HG03045 (cell line): ENCODE data around the gene SLC36A4.
"Not testable (repeated sequence)": the region's sequence is repeated elsewhere in the genome, so short reads cannot be mapped to it uniquely, and the experiment has no call there.

Experiments
- ATAC-seq: cut with Tn5 transposase; IDR thresholded peaks from one replicate; pipeline ENCODE4 v1.9.1; 2021; ENCODE audit warnings: mild to moderate bottlenecking, moderate library complexity; ENCODE audit not compliant: unreplicated experiment

SLC36A4 gene

GRCh38 chr11:93194673-93195291 is 3.0 kb downstream of the SLC36A4 start:
- no peak for ATAC-seq

- no peak for ATAC-seq
Measured at GRCh38 chr11:93193731-93194130, 4.1 kb downstream of the SLC36A4 start.

- no peak for ATAC-seq
Measured at GRCh38 chr11:93192163-93192562, 5.6 kb downstream of the SLC36A4 start.

- no peak for ATAC-seq
Measured at GRCh38 chr11:93189462-93189861, 8.3 kb downstream of the SLC36A4 start.

- no peak for ATAC-seq
Measured at GRCh38 chr11:93188726-93189125, 9.1 kb downstream of the SLC36A4 start.

GRCh38 chr11:93187290-93187689 is 10.5 kb downstream of the SLC36A4 start:
- no peak for ATAC-seq

- not testable (repeated sequence) for ATAC-seq
Measured at GRCh38 chr11:93177891-93178290, 19.9 kb downstream of the SLC36A4 start.

GRCh38 chr11:93169950-93170561 is 27.7 kb downstream of the SLC36A4 start:
- no peak for ATAC-seq

GRCh38 chr11:93169143-93169542 is 28.6 kb downstream of the SLC36A4 start:
- ATAC-seq, result no peak

GRCh38 chr11:93166862-93167261 is 30.9 kb downstream of the SLC36A4 start:
- ATAC-seq, result no peak

GRCh38 chr11:93166194-93166593 is 31.6 kb downstream of the SLC36A4 start:
- no peak for ATAC-seq

- no peak for ATAC-seq
Measured at GRCh38 chr11:93160808-93161207, 37.0 kb downstream of the SLC36A4 start.

GRCh38 chr11:93160156-93160555 is 37.6 kb downstream of the SLC36A4 start:
- ATAC-seq, result no peak

- no peak for ATAC-seq
Measured at GRCh38 chr11:93159721-93160120, 38.1 kb downstream of the SLC36A4 start.

- no peak for ATAC-seq
Measured at GRCh38 chr11:93155738-93156137, 42.1 kb downstream of the SLC36A4 start.

- ATAC-seq, result no peak
Measured at GRCh38 chr11:93145390-93145915, 52.3 kb downstream of the SLC36A4 start.

GRCh38 chr11:93143800-93144199 is 54.0 kb downstream of the SLC36A4 start:
- ATAC-seq, result no peak

- no peak for ATAC-seq
Measured at GRCh38 chr11:93143186-93143585, 54.6 kb downstream of the SLC36A4 start.

GRCh38 chr11:93133488-93134109 is 64.2 kb downstream of the SLC36A4 start:
- no peak for ATAC-seq

- ATAC-seq, result no peak
Measured at GRCh38 chr11:93132836-93133235, 65.0 kb downstream of the SLC36A4 start.

- ATAC-seq, result no peak
Measured at GRCh38 chr11:93131709-93132108, 66.1 kb downstream of the SLC36A4 start.

GRCh38 chr11:93128574-93128973 is 69.2 kb downstream of the SLC36A4 start:
- no peak for ATAC-seq
